SH-SY5Y (cell line): ENCODE results near the gene CCDC184.

Experiments
- GATA2 ChIP-seq: IDR thresholded peaks from 2 replicates; pipeline ENCODE4 v1.6.1; 2011; ENCODE audit warnings: mild to moderate bottlenecking, low read depth, low read length
- GATA3 ChIP-seq: IDR thresholded peaks from 2 replicates; pipeline ENCODE4 v1.6.1; 2011; ENCODE audit warnings: low read depth, mild to moderate bottlenecking, low read length, moderate library complexity

GRCh38 chr12:48180857-48181495 lies 2.5 kb upstream of the CCDC184 start:
- no peak for TF ChIP-seq GATA3
- TF ChIP-seq GATA2: no peak
